HEK293 (cell line): Measurements from ENCODE around the gene CPNE5.

ENCODE experiments used
- EGR2 ChIP-seq: fragments of 450-650 bp; formaldehyde crosslinking; IDR thresholded peaks from 2 replicates; pipeline ENCODE4 v1.5.1; 2016; ENCODE audit warnings: low read depth, missing biosample characterization, missing genetic modification characterization
- SALL2 ChIP-seq: fragments of 450-650 bp; formaldehyde crosslinking; IDR thresholded peaks from 2 replicates; pipeline ENCODE4 v1.5.0; 2017; ENCODE audit warnings: missing biosample characterization, mild to moderate bottlenecking, missing genetic modification characterization, borderline replicate concordance
- SCRT2 ChIP-seq: fragments of 450-650 bp; formaldehyde crosslinking; IDR thresholded peaks from 2 replicates; pipeline ENCODE4 v1.5.1; 2016; ENCODE audit warnings: missing biosample characterization, missing genetic modification characterization
- SETDB1 ChIP-seq: IDR thresholded peaks from one replicate; pipeline ENCODE4 v1.6.1; 2017; ENCODE audit warnings: mild to moderate bottlenecking, low read length, moderate library complexity, mixed read lengths; ENCODE audit not compliant: insufficient read length
- WT1 ChIP-seq: fragments of 450-650 bp; formaldehyde crosslinking; IDR thresholded peaks from 2 replicates; pipeline ENCODE4 v1.5.1; 2016; ENCODE audit warnings: missing biosample characterization, missing genetic modification characterization
- ZBTB17 ChIP-seq: fragments of 450-650 bp; formaldehyde crosslinking; IDR thresholded peaks from 2 replicates; pipeline ENCODE4 v1.5.1; 2016; ENCODE audit warnings: missing biosample characterization, missing genetic modification characterization
- ZNF169 ChIP-seq: fragments of 450-650 bp; formaldehyde crosslinking; IDR thresholded peaks from 2 replicates; pipeline ENCODE4 v1.5.1; 2016; ENCODE audit warnings: missing biosample characterization, missing genetic modification characterization
- ZNF2 ChIP-seq: fragments of 450-650 bp; formaldehyde crosslinking; IDR thresholded peaks from 2 replicates; pipeline ENCODE4 v1.5.1; 2016; ENCODE audit warnings: missing biosample characterization, missing genetic modification characterization
- ZNF292 ChIP-seq: fragments of 450-650 bp; formaldehyde crosslinking; IDR thresholded peaks from 2 replicates; pipeline ENCODE4 v1.5.1; 2016; ENCODE audit warnings: low read depth, missing biosample characterization, missing genetic modification characterization, borderline replicate concordance
- ZNF600 ChIP-seq: fragments of 450-650 bp; formaldehyde crosslinking; IDR thresholded peaks from 2 replicates; pipeline ENCODE4 v1.5.1; 2016; ENCODE audit warnings: missing biosample characterization, missing genetic modification characterization
- ZNF624 ChIP-seq: fragments of 450-650 bp; formaldehyde crosslinking; IDR thresholded peaks from 2 replicates; pipeline ENCODE4 v1.5.1; 2017; ENCODE audit warnings: missing biosample characterization, missing genetic modification characterization
- ZNF654 ChIP-seq: fragments of 450-650 bp; formaldehyde crosslinking; IDR thresholded peaks from 2 replicates; pipeline ENCODE4 v1.5.1; 2016; ENCODE audit warnings: low read depth, missing biosample characterization, missing genetic modification characterization
- ZNF701 ChIP-seq: fragments of 450-650 bp; formaldehyde crosslinking; IDR thresholded peaks from 2 replicates; pipeline ENCODE4 v1.5.1; 2016; ENCODE audit warnings: missing biosample characterization, missing genetic modification characterization
- ZNF837 ChIP-seq: fragments of 450-650 bp; formaldehyde crosslinking; IDR thresholded peaks from 2 replicates; pipeline ENCODE4 v1.5.1; 2016; ENCODE audit warnings: missing biosample characterization, missing genetic modification characterization
- ZSCAN30 ChIP-seq: fragments of 450-650 bp; IDR thresholded peaks from 2 replicates; pipeline ENCODE4 v1.5.1; 2018; ENCODE audit warnings: missing biosample characterization, mild to moderate bottlenecking, missing genetic modification characterization, moderate library complexity
- ZXDB ChIP-seq: fragments of 450-650 bp; formaldehyde crosslinking; IDR thresholded peaks from 2 replicates; pipeline ENCODE4 v1.5.1; 2016; ENCODE audit warnings: missing biosample characterization, missing genetic modification characterization
- TF ChIP-seq, protein P1 (sequence below): fragments of 450-650 bp; formaldehyde crosslinking; IDR thresholded peaks from 2 replicates; pipeline ENCODE4 v1.5.1; 2016; ENCODE audit warnings: missing biosample characterization, missing genetic modification characterization
- TF ChIP-seq, protein P2 (sequence below): fragments of 450-650 bp; formaldehyde crosslinking; IDR thresholded peaks from 2 replicates; pipeline ENCODE4 v1.5.1; 2017; ENCODE audit warnings: missing biosample characterization, missing genetic modification characterization
- TF ChIP-seq, protein P3 (sequence below): fragments of 450-650 bp; formaldehyde crosslinking; IDR thresholded peaks from 2 replicates; pipeline ENCODE4 v1.5.1; 2016; ENCODE audit warnings: missing biosample characterization, missing genetic modification characterization
- TF ChIP-seq, protein P4 (sequence below): fragments of 450-650 bp; formaldehyde crosslinking; IDR thresholded peaks from 2 replicates; pipeline ENCODE4 v1.5.1; 2016; ENCODE audit warnings: missing biosample characterization, missing genetic modification characterization
- TF ChIP-seq, protein P5 (sequence below): fragments of 450-650 bp; formaldehyde crosslinking; IDR thresholded peaks from 2 replicates; pipeline ENCODE4 v1.5.1; 2016; ENCODE audit warnings: missing biosample characterization, missing genetic modification characterization
- TF ChIP-seq, protein P6 (sequence below): fragments of 450-650 bp; formaldehyde crosslinking; IDR thresholded peaks from 2 replicates; pipeline ENCODE4 v1.5.1; 2017; ENCODE audit warnings: missing biosample characterization, missing genetic modification characterization
- TF ChIP-seq, protein P7 (sequence below): fragments of 450-650 bp; formaldehyde crosslinking; IDR thresholded peaks from 2 replicates; pipeline ENCODE4 v1.5.1; 2016; ENCODE audit warnings: missing biosample characterization, missing genetic modification characterization

Gene CPNE5

DNA sequence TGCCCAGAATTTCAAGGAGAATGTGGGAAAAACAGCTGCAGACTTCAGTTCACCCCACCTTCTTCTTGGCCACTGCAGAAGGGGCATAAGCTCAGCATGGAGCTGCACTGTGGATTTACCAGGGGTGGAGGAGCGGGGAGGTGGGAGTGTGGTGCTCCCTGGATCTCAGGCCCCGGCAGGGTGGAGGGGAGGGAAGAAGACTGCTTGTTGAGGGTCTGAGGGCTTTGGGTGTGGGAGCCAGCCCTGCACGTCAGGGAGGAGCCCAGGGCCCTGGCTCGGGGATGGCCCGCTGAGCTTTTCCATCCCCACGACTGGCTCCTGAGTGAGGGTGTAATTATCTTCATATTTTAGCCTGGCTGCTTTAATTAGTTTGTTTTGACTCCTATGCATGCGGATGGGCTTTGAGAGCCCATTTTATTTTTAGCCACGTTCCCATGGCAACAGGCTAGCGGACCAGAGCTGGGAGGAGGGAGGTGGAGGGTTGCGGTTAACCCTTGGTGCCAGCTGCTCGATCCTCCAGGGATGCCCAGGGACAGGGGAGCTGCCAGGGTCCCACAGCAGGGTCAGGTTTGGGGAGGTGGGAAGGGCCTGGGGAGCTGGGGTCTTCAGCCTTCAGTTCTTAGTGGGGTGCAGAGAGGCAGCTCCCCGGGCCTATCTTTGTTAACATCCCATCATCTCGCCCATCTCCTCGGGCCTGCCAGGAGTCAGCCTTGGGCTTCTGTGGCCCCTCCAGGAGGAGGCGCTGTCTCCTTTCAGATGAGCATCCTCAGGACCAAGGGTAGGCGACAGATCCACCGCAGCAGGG is 73.4 kb downstream of the CPNE5 start (continued):
- TF ChIP-seq, protein P1, sequence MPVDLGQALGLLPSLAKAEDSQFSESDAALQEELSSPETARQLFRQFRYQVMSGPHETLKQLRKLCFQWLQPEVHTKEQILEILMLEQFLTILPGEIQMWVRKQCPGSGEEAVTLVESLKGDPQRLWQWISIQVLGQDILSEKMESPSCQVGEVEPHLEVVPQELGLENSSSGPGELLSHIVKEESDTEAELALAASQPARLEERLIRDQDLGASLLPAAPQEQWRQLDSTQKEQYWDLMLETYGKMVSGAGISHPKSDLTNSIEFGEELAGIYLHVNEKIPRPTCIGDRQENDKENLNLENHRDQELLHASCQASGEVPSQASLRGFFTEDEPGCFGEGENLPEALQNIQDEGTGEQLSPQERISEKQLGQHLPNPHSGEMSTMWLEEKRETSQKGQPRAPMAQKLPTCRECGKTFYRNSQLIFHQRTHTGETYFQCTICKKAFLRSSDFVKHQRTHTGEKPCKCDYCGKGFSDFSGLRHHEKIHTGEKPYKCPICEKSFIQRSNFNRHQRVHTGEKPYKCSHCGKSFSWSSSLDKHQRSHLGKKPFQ (tag by site-specific recombination): no peak
- TF ChIP-seq ZNF292 (tag by site-specific recombination) (no peak), ZBTB17 (tag by site-specific recombination) (peak; percentile 56; the same call in 1 of the 2 replicates), ZNF837 (tag by site-specific recombination) (no peak), ZNF169 (tag by site-specific recombination) (no peak), WT1 (peak; percentile 8; the same call in 1 of the 2 replicates), ZNF2 (tag by site-specific recombination) (0 out of 2 replicates have a peak, but pooled peaks have one; percentile 60), EGR2 (tag by site-specific recombination) (no peak), SCRT2 (tag by site-specific recombination) (0 out of 2 replicates have a peak, but pooled peaks have one; percentile 22), SALL2 (tag by site-specific recombination) (no peak), ZSCAN30 (tag by site-specific recombination) (peak; percentile 79), ZNF624 (tag by site-specific recombination) (no peak), SETDB1 (no peak), ZNF600 (tag by site-specific recombination) (no peak), ZNF654 (tag by site-specific recombination) (peak; percentile 99), ZXDB (tag by site-specific recombination) (peak; percentile 20; the same call in 1 of the 2 replicates), ZNF701 (tag by site-specific recombination) (no peak)
- TF ChIP-seq, protein P2, sequence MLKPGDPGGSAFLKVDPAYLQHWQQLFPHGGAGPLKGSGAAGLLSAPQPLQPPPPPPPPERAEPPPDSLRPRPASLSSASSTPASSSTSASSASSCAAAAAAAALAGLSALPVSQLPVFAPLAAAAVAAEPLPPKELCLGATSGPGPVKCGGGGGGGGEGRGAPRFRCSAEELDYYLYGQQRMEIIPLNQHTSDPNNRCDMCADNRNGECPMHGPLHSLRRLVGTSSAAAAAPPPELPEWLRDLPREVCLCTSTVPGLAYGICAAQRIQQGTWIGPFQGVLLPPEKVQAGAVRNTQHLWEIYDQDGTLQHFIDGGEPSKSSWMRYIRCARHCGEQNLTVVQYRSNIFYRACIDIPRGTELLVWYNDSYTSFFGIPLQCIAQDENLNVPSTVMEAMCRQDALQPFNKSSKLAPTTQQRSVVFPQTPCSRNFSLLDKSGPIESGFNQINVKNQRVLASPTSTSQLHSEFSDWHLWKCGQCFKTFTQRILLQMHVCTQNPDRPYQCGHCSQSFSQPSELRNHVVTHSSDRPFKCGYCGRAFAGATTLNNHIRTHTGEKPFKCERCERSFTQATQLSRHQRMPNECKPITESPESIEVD (tag by site-specific recombination): no peak
- TF ChIP-seq, protein P3, sequence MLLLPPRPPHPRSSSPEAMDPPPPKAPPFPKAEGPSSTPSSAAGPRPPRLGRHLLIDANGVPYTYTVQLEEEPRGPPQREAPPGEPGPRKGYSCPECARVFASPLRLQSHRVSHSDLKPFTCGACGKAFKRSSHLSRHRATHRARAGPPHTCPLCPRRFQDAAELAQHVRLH (tag by site-specific recombination): 0 out of 2 replicates have a peak, but pooled peaks have one; percentile 42
- TF ChIP-seq, protein P4, sequence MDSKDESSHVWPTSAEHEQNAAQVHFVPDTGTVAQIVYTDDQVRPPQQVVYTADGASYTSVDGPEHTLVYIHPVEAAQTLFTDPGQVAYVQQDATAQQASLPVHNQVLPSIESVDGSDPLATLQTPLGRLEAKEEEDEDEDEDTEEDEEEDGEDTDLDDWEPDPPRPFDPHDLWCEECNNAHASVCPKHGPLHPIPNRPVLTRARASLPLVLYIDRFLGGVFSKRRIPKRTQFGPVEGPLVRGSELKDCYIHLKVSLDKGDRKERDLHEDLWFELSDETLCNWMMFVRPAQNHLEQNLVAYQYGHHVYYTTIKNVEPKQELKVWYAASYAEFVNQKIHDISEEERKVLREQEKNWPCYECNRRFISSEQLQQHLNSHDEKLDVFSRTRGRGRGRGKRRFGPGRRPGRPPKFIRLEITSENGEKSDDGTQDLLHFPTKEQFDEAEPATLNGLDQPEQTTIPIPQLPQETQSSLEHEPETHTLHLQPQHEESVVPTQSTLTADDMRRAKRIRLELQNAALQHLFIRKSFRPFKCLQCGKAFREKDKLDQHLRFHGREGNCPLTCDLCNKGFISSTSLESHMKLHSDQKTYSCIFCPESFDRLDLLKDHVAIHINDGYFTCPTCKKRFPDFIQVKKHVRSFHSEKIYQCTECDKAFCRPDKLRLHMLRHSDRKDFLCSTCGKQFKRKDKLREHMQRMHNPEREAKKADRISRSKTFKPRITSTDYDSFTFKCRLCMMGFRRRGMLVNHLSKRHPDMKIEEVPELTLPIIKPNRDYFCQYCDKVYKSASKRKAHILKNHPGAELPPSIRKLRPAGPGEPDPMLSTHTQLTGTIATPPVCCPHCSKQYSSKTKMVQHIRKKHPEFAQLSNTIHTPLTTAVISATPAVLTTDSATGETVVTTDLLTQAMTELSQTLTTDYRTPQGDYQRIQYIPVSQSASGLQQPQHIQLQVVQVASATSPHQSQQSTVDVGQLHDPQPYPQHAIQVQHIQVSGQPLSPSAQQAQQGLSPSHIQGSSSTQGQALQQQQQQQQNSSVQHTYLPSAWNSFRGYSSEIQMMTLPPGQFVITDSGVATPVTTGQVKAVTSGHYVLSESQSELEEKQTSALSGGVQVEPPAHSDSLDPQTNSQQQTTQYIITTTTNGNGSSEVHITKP: peak; percentile 87
- TF ChIP-seq, protein P5, sequence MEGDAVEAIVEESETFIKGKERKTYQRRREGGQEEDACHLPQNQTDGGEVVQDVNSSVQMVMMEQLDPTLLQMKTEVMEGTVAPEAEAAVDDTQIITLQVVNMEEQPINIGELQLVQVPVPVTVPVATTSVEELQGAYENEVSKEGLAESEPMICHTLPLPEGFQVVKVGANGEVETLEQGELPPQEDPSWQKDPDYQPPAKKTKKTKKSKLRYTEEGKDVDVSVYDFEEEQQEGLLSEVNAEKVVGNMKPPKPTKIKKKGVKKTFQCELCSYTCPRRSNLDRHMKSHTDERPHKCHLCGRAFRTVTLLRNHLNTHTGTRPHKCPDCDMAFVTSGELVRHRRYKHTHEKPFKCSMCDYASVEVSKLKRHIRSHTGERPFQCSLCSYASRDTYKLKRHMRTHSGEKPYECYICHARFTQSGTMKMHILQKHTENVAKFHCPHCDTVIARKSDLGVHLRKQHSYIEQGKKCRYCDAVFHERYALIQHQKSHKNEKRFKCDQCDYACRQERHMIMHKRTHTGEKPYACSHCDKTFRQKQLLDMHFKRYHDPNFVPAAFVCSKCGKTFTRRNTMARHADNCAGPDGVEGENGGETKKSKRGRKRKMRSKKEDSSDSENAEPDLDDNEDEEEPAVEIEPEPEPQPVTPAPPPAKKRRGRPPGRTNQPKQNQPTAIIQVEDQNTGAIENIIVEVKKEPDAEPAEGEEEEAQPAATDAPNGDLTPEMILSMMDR: peak; percentile 85
- TF ChIP-seq, protein P6, sequence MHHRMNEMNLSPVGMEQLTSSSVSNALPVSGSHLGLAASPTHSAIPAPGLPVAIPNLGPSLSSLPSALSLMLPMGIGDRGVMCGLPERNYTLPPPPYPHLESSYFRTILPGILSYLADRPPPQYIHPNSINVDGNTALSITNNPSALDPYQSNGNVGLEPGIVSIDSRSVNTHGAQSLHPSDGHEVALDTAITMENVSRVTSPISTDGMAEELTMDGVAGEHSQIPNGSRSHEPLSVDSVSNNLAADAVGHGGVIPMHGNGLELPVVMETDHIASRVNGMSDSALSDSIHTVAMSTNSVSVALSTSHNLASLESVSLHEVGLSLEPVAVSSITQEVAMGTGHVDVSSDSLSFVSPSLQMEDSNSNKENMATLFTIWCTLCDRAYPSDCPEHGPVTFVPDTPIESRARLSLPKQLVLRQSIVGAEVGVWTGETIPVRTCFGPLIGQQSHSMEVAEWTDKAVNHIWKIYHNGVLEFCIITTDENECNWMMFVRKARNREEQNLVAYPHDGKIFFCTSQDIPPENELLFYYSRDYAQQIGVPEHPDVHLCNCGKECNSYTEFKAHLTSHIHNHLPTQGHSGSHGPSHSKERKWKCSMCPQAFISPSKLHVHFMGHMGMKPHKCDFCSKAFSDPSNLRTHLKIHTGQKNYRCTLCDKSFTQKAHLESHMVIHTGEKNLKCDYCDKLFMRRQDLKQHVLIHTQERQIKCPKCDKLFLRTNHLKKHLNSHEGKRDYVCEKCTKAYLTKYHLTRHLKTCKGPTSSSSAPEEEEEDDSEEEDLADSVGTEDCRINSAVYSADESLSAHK (tag by site-specific recombination): no peak
- TF ChIP-seq, protein P7, sequence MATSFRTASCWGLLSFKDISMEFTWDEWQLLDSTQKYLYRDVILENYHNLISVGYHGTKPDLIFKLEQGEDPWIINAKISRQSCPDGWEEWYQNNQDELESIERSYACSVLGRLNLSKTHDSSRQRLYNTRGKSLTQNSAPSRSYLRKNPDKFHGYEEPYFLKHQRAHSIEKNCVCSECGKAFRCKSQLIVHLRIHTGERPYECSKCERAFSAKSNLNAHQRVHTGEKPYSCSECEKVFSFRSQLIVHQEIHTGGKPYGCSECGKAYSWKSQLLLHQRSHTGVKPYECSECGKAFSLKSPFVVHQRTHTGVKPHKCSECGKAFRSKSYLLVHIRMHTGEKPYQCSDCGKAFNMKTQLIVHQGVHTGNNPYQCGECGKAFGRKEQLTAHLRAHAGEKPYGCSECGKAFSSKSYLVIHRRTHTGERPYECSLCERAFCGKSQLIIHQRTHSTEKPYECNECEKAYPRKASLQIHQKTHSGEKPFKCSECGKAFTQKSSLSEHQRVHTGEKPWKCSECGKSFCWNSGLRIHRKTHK: no peak
